Omental fat pad (tissue), 4 donors: ENCODE measurements around the gene SPATA1. TPM values are rescaled to one million over a fixed set of nuclear protein-coding genes. Genes with fewer than 3 reads are reported as not detected.

Experiments
- ATAC-seq: fragments of 150-250 bp; one replicate; pipeline ENCODE4 v1.9.1; 2016; ENCODE audit warnings: mild to moderate bottlenecking, moderate library complexity; ENCODE audit not compliant: low FRiP score
- DNase-seq: peaks from one replicate; pipeline ENCODE4 v3.0.0-alpha.2; 2019; ENCODE audit warnings: low spot score
- CTCF ChIP-seq, 3 donors: fragments of 450-650 bp; IDR thresholded peaks; one replicate each; pipeline ENCODE4 v1.5.1; 2016 to 2017; ENCODE audit warnings: antibody characterized with exemption in 3 of 3, mild to moderate bottlenecking in 3 of 3, moderate library complexity in 2 of 3
- total RNA-seq, 4 donors: library from RNA; depleted of rRNA; stranded (reverse); fragments of >200 nt; gene quantifications; one replicate each; pipeline ENCODE4 v1.1.0, GENCODE V29; 2016

The SPATA1 gene
- total RNA-seq, 4 donors from 2014 or later, result 0.31 to 7.9 (median 3.1) TPM

GRCh38 chr1:84600796-84601195 is 94.6 kb downstream of the SPATA1 start:
- no peak for ATAC-seq
- no peak for TF ChIP-seq CTCF (IDR thresholded peaks at IDR 0.05)
- no peak for DNase-seq

- ATAC-seq, result no peak
- DNase-seq, result no peak
Observed at GRCh38 chr1:84603223-84603622, 97.0 kb downstream of the SPATA1 start.

GRCh38 chr1:84603941-84604830 is 98.0 kb downstream of the SPATA1 start:
- no peak for DNase-seq
- peak; percentile 82 for ATAC-seq
- TF ChIP-seq CTCF (IDR thresholded peaks at IDR 0.05), result no peak

More at GRCh38 chr1:84603223-84603622, 97.0 kb downstream of the SPATA1 start:
- TF ChIP-seq CTCF (IDR thresholded peaks at IDR 0.05), result no peak

- no peak for TF ChIP-seq CTCF (IDR thresholded peaks at IDR 0.05)
- no peak for ATAC-seq
- DNase-seq, result no peak
Observed at GRCh38 chr1:84605157-84605556, 99.0 kb downstream of the SPATA1 start.

GRCh38 chr1:84606977-84607376 is 100.8 kb downstream of the SPATA1 start:
- TF ChIP-seq CTCF (IDR thresholded peaks at IDR 0.05), result no peak
- no peak for DNase-seq
- ATAC-seq, result no peak

GRCh38 chr1:84611091-84611490 is 104.9 kb downstream of the SPATA1 start:
- TF ChIP-seq CTCF (IDR thresholded peaks at IDR 0.05), result no peak
- no peak for DNase-seq
- no peak for ATAC-seq

GRCh38 chr1:84611796-84612195 is 105.6 kb downstream of the SPATA1 start:
- TF ChIP-seq CTCF (IDR thresholded peaks at IDR 0.05), result no peak
- DNase-seq, result no peak
- ATAC-seq, result no peak
